Transverse colon (tissue), 4 donors: Measurements from ENCODE around the gene SMC4.

Source experiments
- POLR2AphosphoS5 ChIP-seq, 3 donors: sonication (generic); formaldehyde crosslinking; IDR thresholded peaks; one replicate each; pipeline ENCODE4 v1.6.1; 2016; ENCODE audit warnings: antibody characterized with exemption in 3 of 3
- TF ChIP-seq, protein P1 (sequence below), 5 experiments: fragments of 200-600 bp in 3 of 5; fragments of 450-650 bp in 2 of 5; sonication (generic) in 3 of 5; IDR thresholded peaks; 1 replicate in 2 of 5; 2 replicates in 3 of 5; pipeline ENCODE4 v1.5.1; 2016 to 2017; ENCODE audit warnings: antibody characterized with exemption in 5 of 5, inconsistent platforms in 3 of 5, mild to moderate bottlenecking in 2 of 5, moderate library complexity in 1 of 5

DNA sequence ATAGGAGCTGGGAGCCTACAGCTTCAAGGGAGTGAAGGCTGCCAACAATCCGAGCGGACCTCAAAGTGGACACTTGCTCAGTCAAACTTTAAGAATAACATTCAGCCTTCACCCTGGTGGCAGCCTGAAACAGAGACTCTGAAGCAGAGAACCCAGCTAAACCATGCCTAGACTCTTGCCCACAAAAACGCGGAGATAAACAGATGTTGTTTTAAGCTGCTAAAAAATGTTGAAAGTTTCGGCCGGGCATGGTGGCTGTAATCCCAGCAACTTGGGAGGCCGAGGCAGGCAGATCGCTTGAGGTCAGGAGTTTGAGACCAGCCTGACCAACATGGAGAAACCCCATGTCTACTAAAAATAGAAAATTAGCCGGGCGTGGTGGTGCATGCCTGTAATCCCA is 79.9 kb downstream of the SMC4 start:
- TF ChIP-seq, protein P1, sequence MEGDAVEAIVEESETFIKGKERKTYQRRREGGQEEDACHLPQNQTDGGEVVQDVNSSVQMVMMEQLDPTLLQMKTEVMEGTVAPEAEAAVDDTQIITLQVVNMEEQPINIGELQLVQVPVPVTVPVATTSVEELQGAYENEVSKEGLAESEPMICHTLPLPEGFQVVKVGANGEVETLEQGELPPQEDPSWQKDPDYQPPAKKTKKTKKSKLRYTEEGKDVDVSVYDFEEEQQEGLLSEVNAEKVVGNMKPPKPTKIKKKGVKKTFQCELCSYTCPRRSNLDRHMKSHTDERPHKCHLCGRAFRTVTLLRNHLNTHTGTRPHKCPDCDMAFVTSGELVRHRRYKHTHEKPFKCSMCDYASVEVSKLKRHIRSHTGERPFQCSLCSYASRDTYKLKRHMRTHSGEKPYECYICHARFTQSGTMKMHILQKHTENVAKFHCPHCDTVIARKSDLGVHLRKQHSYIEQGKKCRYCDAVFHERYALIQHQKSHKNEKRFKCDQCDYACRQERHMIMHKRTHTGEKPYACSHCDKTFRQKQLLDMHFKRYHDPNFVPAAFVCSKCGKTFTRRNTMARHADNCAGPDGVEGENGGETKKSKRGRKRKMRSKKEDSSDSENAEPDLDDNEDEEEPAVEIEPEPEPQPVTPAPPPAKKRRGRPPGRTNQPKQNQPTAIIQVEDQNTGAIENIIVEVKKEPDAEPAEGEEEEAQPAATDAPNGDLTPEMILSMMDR (IDR thresholded peaks at IDR 0.05) = no peak
- no peak for TF ChIP-seq POLR2AphosphoS5 (IDR thresholded peaks at IDR 0.05)
